PFSK-1 (cell line): ENCODE results near the gene AREL1.

Source experiments
- FOXP2 ChIP-seq: optimal IDR thresholded peaks from 2 replicates; pipeline ENCODE3; 2011; ENCODE audit warnings: borderline replicate concordance, control low read depth, inconsistent platforms; ENCODE audit not compliant: insufficient read depth; ENCODE audit errors: extremely low read length, extremely low read depth
- POLR2AphosphoS5 ChIP-seq: IDR thresholded peaks from 2 replicates; pipeline ENCODE4 v1.6.1; 2012; ENCODE audit warnings: low read depth, mild to moderate bottlenecking, control low read depth, low read length, moderate library complexity
- SIN3A ChIP-seq: IDR thresholded peaks from 2 replicates; pipeline ENCODE4 v1.6.1; 2012; ENCODE audit warnings: mild to moderate bottlenecking, low read length, moderate library complexity, borderline replicate concordance; ENCODE audit not compliant: insufficient read depth
- TAF1 ChIP-seq: IDR thresholded peaks from 2 replicates; pipeline ENCODE4 v1.6.1; 2012; ENCODE audit warnings: low read length, control low read depth, borderline replicate concordance; ENCODE audit not compliant: insufficient read depth
- TF ChIP-seq, protein P1 (sequence below), 2 experiments: IDR thresholded peaks; 2 replicates each; pipeline versions ENCODE4 v1.6.1 to v1.8.0; 2011 to 2012; ENCODE audit warnings: low read depth in 2 of 2, low read length in 2 of 2, control low read depth in 1 of 2, inconsistent platforms in 1 of 2, mild to moderate bottlenecking in 1 of 2, moderate library complexity in 1 of 2; ENCODE audit not compliant: insufficient read depth in 1 of 2

The AREL1 gene

GRCh38 chr14:74638966-74639365 lies 73.9 kb downstream of the AREL1 start:
- no peak for TF ChIP-seq TAF1

- TF ChIP-seq SIN3A = no peak
- TF ChIP-seq, protein P1, sequence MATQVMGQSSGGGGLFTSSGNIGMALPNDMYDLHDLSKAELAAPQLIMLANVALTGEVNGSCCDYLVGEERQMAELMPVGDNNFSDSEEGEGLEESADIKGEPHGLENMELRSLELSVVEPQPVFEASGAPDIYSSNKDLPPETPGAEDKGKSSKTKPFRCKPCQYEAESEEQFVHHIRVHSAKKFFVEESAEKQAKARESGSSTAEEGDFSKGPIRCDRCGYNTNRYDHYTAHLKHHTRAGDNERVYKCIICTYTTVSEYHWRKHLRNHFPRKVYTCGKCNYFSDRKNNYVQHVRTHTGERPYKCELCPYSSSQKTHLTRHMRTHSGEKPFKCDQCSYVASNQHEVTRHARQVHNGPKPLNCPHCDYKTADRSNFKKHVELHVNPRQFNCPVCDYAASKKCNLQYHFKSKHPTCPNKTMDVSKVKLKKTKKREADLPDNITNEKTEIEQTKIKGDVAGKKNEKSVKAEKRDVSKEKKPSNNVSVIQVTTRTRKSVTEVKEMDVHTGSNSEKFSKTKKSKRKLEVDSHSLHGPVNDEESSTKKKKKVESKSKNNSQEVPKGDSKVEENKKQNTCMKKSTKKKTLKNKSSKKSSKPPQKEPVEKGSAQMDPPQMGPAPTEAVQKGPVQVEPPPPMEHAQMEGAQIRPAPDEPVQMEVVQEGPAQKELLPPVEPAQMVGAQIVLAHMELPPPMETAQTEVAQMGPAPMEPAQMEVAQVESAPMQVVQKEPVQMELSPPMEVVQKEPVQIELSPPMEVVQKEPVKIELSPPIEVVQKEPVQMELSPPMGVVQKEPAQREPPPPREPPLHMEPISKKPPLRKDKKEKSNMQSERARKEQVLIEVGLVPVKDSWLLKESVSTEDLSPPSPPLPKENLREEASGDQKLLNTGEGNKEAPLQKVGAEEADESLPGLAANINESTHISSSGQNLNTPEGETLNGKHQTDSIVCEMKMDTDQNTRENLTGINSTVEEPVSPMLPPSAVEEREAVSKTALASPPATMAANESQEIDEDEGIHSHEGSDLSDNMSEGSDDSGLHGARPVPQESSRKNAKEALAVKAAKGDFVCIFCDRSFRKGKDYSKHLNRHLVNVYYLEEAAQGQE (IDR thresholded peaks at IDR 0.05; ENCODE audit: insufficient read depth in 1 of 2, low read depth in 2 of 2, low read length in 2 of 2) = no peak
- TF ChIP-seq POLR2AphosphoS5 = no peak
- TF ChIP-seq TAF1 = no peak
- no peak for TF ChIP-seq FOXP2
These were observed 74.8 kb downstream of the AREL1 start for GRCh38 chr14:74638066-74638465.

DNA sequence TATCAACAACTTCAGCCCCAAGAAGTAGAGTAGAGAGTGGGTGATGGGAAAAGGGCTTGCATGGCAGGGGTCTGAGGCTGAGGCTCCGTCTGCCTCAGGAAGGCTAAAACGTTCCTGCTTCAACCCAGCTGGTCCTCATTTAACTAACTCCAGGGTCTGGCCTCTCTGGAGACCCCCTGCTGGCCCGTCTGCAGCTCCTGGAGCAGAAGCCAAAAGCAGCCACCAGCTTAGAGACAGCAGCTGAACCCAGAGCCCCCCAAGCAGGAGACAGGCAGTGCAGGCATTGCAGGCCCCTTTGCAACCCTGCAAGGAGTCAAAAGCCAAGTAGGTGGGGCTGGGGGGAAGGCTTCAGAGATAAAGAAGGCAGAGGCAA lies 75.7 kb downstream of the AREL1 start:
- TF ChIP-seq POLR2AphosphoS5 = no peak
- no peak for TF ChIP-seq TAF1
- TF ChIP-seq SIN3A = no peak
- TF ChIP-seq, protein P1 (IDR thresholded peaks at IDR 0.05; ENCODE audit: insufficient read depth in 1 of 2, low read depth in 2 of 2, low read length in 2 of 2) = no peak
- TF ChIP-seq FOXP2 = no peak

DNA sequence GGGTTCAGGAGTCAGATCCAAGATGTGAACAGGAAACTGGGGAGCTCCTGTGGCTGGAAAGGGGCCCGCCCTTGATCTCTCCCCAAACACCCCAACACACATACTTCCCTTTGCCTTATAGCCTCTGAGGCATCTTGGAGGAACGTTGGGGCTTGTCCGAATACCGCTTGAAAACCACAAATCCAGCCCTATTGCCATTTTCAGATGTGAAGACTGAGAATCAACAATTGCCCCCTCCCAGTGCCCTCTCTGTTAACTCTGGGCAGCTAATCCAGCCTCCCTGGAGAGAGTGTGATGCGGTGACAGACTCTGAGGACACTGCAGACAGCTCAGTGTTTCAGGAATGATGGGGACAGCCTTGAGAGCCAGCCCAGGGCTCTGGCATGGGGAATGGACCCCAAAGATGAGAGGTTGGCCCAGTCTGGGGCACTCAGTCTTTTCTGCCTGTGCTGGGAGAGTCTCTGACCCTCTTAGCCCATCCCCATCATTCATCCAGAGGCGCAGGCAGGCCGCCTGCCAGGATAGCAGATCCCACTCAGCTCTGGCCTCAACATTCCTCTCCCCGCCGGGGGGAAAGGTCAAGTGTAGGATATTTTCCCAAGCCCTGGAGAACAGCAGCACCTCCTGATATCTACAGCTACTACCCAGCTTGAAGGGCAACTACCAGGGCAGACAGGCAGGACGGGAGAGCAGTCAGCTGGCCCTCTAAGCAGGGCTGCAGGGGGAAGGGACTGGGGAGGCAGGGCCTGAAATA lies 76.3 kb downstream of the AREL1 start:
- TF ChIP-seq TAF1 = no peak
- TF ChIP-seq, protein P1 (IDR thresholded peaks at IDR 0.05; ENCODE audit: insufficient read depth in 1 of 2, low read depth in 2 of 2, low read length in 2 of 2) = no peak
- TF ChIP-seq POLR2AphosphoS5 = no peak
- TF ChIP-seq FOXP2 = no peak
- no peak for TF ChIP-seq SIN3A

GRCh38 chr14:74635847-74636246 lies 77.0 kb downstream of the AREL1 start:
- TF ChIP-seq TAF1 = no peak
- no peak for TF ChIP-seq SIN3A
- no peak for TF ChIP-seq FOXP2
- TF ChIP-seq, protein P1 (IDR thresholded peaks at IDR 0.05; ENCODE audit: insufficient read depth in 1 of 2, low read depth in 2 of 2, low read length in 2 of 2) = no peak
- TF ChIP-seq POLR2AphosphoS5 = no peak
